DMS 273 (cell line): Measurements from ENCODE around the gene INTS14.

Experiments used
- DNase-seq: peaks from one replicate; lab custom pipeline; 2025; ENCODE audit not compliant: unreplicated experiment; lab: John Stamatoyannopoulos, UW

INTS14 gene

DNA sequence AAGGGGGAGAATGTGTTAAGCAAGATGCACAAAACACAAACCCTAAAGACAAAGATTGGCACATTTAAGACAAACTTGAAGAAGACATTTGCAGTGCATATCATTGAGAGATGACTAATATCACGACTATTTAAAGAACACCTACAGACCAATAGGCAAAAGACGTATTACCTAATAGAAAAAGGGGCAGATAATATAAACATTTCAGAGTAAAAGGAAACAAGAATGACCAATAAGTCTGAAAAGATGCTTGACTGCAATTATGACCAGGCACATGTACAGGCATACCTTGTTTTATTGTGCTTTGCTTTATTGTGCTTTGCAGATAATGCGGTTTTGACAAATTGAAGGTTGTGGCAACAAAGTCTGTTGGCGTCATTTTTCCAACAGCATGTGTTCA, 75.7 kb downstream of the INTS14 start:
- DNase-seq, result no peak

DNA sequence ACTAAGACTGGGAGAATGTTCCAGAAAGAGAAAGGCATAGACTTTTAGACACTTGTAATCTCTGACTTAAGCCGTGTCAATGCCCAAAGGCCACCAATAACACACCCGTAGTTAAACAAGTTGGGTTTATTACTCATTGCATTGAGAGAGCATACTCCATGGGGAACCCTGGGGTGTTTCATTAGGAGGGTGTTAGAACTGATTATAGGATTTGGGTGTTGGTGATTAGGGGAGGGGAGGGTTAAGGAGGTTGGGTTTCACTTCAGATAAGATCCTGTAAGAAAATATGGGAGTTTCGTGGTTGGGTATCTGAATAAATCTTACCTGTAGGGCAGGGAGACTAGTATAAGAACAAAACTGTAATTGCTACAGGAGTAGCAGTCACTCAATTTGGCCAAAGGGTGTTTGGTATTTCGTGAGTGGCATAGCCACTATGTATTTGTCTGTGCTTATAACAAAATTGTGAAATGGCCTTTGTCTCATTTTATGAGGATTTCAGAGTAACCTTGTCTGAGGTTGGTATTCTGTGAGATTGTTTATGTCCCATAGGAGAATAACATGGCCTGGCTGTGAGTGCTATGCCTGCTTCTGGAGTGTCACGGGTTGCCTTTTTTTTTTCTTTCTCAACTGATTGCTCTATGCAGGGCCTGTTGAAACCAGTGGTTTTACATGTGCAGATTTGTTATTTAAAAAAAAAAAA, 77.7 kb downstream of the INTS14 start:
- DNase-seq, result no peak

DNA sequence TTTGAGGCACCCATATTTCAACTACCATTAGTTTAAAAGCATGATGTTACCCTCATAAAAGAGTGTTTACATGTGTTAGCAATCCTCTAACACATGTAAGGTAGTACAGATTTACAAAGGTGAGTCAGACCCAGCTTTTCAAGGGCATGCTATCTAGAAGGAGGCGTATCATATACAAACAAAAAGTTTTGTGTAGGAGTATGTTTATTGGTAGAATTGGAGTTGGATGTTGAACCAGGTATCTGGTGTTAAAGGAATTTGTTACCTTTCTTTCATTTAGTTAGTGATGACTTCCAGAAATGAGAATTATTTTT, 78.2 kb downstream of the INTS14 start:
- no peak for DNase-seq

DNA sequence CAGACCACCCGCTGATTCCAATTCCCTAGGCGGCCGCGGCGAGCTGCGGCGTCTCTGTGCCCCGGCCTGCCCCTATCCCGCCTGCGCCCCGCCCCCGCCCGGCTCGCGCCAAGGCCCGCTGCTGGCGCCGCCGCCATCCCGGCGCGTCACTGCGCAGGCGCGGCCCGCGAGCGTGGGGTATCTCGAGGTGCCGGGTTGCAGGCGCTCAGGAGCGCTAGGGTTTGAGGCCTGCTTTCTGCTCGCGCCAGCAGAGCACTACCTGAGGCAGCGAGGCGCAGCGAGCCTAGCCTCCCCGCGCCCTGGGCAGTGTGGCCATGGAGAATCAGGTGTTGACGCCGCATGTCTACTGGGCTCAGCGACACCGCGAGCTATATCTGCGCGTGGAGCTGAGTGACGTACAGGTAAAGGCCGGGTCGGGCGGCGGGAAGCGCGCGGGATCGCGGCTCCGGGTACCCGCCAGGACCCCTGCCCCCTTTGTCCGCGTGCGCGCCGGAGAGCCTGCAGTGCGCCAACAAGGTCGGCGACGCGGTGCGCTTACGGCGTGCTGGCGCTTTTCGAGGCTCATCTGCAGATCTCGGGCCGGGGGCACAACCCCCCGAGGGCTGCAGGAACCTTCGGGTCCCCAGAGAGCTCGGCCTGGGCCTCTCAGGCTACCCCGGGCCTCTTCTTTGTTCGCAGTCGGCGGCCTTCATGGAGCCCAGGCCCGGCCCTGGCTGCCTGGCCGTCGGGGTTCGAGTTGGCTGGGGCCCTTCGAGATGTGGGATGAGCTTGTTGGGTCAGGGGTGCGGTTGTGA, 80.4 kb downstream of the INTS14 start, which contains the start of gene HACD3:
HACD3 (plus strand) TSS at position 146 of the 794 bp plus-strand sequence; CDS start at position 315, 169 bp downstream.
- peak; percentile 90 for DNase-seq

DNA sequence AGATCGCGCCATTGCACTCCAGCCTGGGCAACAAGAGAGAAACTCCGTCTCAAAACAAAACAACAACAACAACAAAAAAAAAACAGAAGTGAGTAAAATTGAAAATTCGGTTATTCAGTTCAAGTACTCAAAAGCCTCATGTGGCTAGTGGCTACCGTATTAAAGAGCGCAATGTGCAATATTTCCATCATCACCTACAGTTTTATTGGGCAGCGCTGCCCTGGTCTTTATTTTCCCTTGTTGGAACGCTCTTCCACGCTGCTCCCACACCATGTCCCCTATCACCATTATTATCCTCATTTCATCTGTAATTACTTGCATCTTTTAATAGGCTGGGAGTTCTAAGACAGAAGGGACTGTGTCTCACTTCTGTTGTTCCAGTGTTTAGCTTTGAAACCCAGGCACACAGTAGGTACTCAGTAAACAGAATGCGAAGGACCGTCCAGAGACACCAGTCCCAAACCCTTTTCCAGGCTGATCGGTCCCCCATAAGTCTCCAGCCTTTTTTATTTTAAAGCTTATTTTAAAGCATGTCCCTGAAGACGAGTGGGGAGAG, 81.1 kb downstream of the INTS14 start:
- no peak for DNase-seq
